SKM-1 (cell line): ENCODE measurements around the gene THSD4.

Experiments
- DNase-seq: peaks from one replicate; lab custom pipeline; 2025; ENCODE audit not compliant: unreplicated experiment; lab: John Stamatoyannopoulos, UW

The THSD4 gene

GRCh38 chr15:71114887-71115566, at the start of gene THSD4:
THSD4 (plus strand) TSS chr15:71115471.
- no peak for DNase-seq

GRCh38 chr15:71066983-71067382, 48.3 kb upstream of the THSD4 start:
- DNase-seq: no peak

GRCh38 chr15:71069693-71070092, 45.6 kb upstream of the THSD4 start:
- DNase-seq: no peak

GRCh38 chr15:71071529-71071928, 43.7 kb upstream of the THSD4 start:
- DNase-seq: no peak

GRCh38 chr15:71072423-71072822, 42.8 kb upstream of the THSD4 start:
- DNase-seq: no peak

- no peak for DNase-seq
Observed at GRCh38 chr15:71078506-71079207, 36.6 kb upstream of the THSD4 start.

- no peak for DNase-seq
Observed at GRCh38 chr15:71079208-71080044, 35.8 kb upstream of the THSD4 start.

GRCh38 chr15:71080166-71080565, 35.1 kb upstream of the THSD4 start:
- DNase-seq: no peak

- no peak for DNase-seq
Observed at GRCh38 chr15:71080705-71081104, 34.6 kb upstream of the THSD4 start.

GRCh38 chr15:71082803-71083202, 32.5 kb upstream of the THSD4 start:
- no peak for DNase-seq

- no peak for DNase-seq
Observed at GRCh38 chr15:71083349-71083748, 31.9 kb upstream of the THSD4 start.

GRCh38 chr15:71084264-71084663, 31.0 kb upstream of the THSD4 start:
- DNase-seq: no peak

GRCh38 chr15:71085809-71086208, 29.5 kb upstream of the THSD4 start:
- no peak for DNase-seq

- DNase-seq: no peak
Observed at GRCh38 chr15:71088155-71088554, 27.1 kb upstream of the THSD4 start.

GRCh38 chr15:71088683-71089082, 26.6 kb upstream of the THSD4 start:
- DNase-seq: no peak

- DNase-seq: no peak
Observed at GRCh38 chr15:71089801-71090200, 25.5 kb upstream of the THSD4 start.

GRCh38 chr15:71091601-71092000, 23.7 kb upstream of the THSD4 start:
- DNase-seq: no peak

GRCh38 chr15:71092056-71092600, 23.1 kb upstream of the THSD4 start:
- no peak for DNase-seq

- DNase-seq: no peak
Observed at GRCh38 chr15:71093054-71094024, 21.9 kb upstream of the THSD4 start.

- DNase-seq: no peak
Observed at GRCh38 chr15:71094137-71094536, 21.1 kb upstream of the THSD4 start.
